Heart right ventricle (tissue), 16 donors: ENCODE measurements around the gene WNT7B. TPM values are rescaled to one million over a fixed set of nuclear protein-coding genes. Genes with fewer than 3 reads are reported as not detected.
"Not testable (repeated sequence)": the region's sequence is repeated elsewhere in the genome, so short reads cannot be mapped to it uniquely, and the experiment has no call there.

ENCODE experiments used
- ATAC-seq, 8 donors: fragments of 200-7000 bp; cut with Tn5 transposase; one replicate each; pipeline ENCODE4 v1.9.1; 2020; ENCODE audit warnings: mild to moderate bottlenecking in 8 of 8, moderate library complexity in 8 of 8, moderate number of reproducible peaks in 1 of 8
- DNase-seq, 2 donors: peaks; one replicate each; pipeline ENCODE4 v3.0.0-alpha.2; 2020
- H3K27ac ChIP-seq, 10 donors: fragments of 200-600 bp; sonication (generic) in 2 of 10; one replicate each; pipeline versions ENCODE4 v1.5.0 to v1.8.0; 2020 to 2022; ENCODE audit warnings: mild to moderate bottlenecking in 3 of 10
- H3K27me3 ChIP-seq, 7 donors: fragments of 200-600 bp; one replicate each; pipeline ENCODE4 v1.8.0; 2021 to 2022; ENCODE audit warnings: mild to moderate bottlenecking in 2 of 7
- H3K36me3 ChIP-seq, 9 donors: fragments of 200-600 bp; sonication (generic) in 1 of 9; one replicate each; pipeline versions ENCODE4 v1.5.0 to v1.8.0; 2020 to 2022; ENCODE audit warnings: mild to moderate bottlenecking in 2 of 9
- H3K4me1 ChIP-seq, 9 donors: fragments of 200-600 bp; sonication (generic) in 1 of 9; one replicate each; pipeline versions ENCODE4 v1.5.0 to v1.8.0; 2020 to 2022; ENCODE audit warnings: mild to moderate bottlenecking in 4 of 9
- H3K4me3 ChIP-seq, 10 donors: fragments of 200-600 bp; sonication (generic) in 2 of 10; one replicate each; pipeline versions ENCODE4 v1.5.0 to v1.8.0; 2020 to 2022; ENCODE audit warnings: mild to moderate bottlenecking in 7 of 10, moderate library complexity in 2 of 10
- H3K9me3 ChIP-seq, 11 donors: fragments of 200-600 bp in 10 of 11; sonication (generic) in 2 of 11; one replicate each; pipeline versions ENCODE4 v1.5.0 to v1.8.0; 2013 to 2022; ENCODE audit warnings: mild to moderate bottlenecking in 2 of 11, control low read depth in 1 of 11, moderate library complexity in 1 of 11
- WGBS, 2 donors: extraction: QIAGEN DNeasy Blood & Tissue Kit; methylation state at CpG; one replicate each; pipeline ENCODE4 v1.1.7; 2013; ENCODE audit warnings: inconsistent platforms in 1 of 2; 5-methylcytosine and 5-hydroxymethylcytosine counted together
- intact Hi-C, 10 donors: fragments of 100-400 bp; cut with DNase I; formaldehyde crosslinking; loops; one replicate each; pipeline versions ENCODE4 v1.11.1 to v1.14.2; 2022
- polyA plus RNA-seq, 2 donors: library from polyadenylated mRNA; stranded (reverse); fragments of 200-250 nt; gene quantifications; one replicate each; pipeline ENCODE4 v1.2.3, GENCODE V29; 2013
- total RNA-seq, 10 donors: library from RNA; stranded (reverse); fragmentation: NEBNext Ultra II Directional in 3 of 10; extraction: Animal tissue kit (Norgen Biotek cat#: 25700) in 3 of 10; gene quantifications; one replicate each; pipeline versions ENCODE4 v1.2.1 to v1.2.4, GENCODE V29; 2021 to 2023
- TF ChIP-seq, protein P1 (sequence below), 9 donors: fragments of 200-600 bp; sonication (generic) in 2 of 9; IDR thresholded peaks; one replicate each; pipeline versions ENCODE4 v1.5.0 to v1.8.0; 2021 to 2022; ENCODE audit warnings: antibody characterized with exemption in 9 of 9, mild to moderate bottlenecking in 5 of 9, moderate library complexity in 1 of 9
- donor health status: Arrhythmogenic right ventricular cardiomyopathy.
- donor health status: ischemic (EF 13 %, LVEDD 7.1; RV severe dilation, severe dysfunction).
- donor health status: healthy with polysubstance abuse.
- donor health status: DM: no; HTN: yes; CAD: no.
- donor health status: DM: no; HTN: no; CAD: no.
- donor health status: ischemic (EF 25% LVEDD 6.9; RV normal size, moderate dysfunction).
- donor health status: ischemic (EF 25% LVEDD 5.7; RV mildly dilated, moderate dysfunction).
- donor health status: healthy.
- donor health status: DM: yes; HTN: yes; CAD: no.
- donor health status: Ischemic cardiomyopathy.
- donor health status: ischemic (EF 35%, LVEDD 5.7; RV mildly dilated, moderate dysfunction).
- donor health status: nonischemic (EF 11% LVEDD 7.7; RV severe dilation, severe dysfunction).
- donor health status: DM: yes; HTN: yes; CAD: no.
- donor health status: PGD.
- donor health status: ischemic (EF 29% LVEDD 5.4; RV normal size, mild dysfunction).
- donor health status: nonischemic (EF 23%, LVEDD 6.1; RV moderate dilation, normal function).

Gene WNT7B
- total and polyA plus RNA-seq, 12 donors = not detected

DNA sequence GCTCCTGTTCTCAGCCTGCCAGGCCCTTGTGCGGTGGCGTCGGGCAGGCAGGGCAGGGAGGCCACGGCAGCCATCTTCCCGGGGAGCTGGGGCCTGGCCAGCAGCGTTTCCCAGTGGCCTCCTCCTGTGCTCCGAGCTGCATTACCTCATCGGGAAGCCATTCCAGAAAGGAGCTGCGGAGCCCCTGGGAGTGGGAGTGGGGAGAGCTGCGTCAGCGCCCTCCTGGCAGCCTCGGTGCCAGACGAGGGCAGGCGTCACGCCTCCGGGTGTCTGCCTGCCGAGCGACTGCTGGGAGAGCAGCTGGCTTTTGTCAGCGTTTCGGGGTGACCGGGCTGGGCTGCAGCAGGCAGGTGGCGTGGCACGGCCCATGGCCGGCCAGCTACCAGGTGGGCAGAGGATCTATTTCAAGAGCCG lies 30.9 kb upstream of the WNT7B start:
- ATAC-seq (peak; percentile 61 to 83 (median 76)), DNase-seq (peak; percentile 85 to 89)
- H3K4me3 ChIP-seq = peak overlapping the region in 5 of 10 donors; percentile 26 to 40 (median 33)
- peaks cover 0 to 13% (median 9%) of the 10 kb centered on the region in 11 donors for H3K9me3 ChIP-seq
- TF ChIP-seq, protein P1, sequence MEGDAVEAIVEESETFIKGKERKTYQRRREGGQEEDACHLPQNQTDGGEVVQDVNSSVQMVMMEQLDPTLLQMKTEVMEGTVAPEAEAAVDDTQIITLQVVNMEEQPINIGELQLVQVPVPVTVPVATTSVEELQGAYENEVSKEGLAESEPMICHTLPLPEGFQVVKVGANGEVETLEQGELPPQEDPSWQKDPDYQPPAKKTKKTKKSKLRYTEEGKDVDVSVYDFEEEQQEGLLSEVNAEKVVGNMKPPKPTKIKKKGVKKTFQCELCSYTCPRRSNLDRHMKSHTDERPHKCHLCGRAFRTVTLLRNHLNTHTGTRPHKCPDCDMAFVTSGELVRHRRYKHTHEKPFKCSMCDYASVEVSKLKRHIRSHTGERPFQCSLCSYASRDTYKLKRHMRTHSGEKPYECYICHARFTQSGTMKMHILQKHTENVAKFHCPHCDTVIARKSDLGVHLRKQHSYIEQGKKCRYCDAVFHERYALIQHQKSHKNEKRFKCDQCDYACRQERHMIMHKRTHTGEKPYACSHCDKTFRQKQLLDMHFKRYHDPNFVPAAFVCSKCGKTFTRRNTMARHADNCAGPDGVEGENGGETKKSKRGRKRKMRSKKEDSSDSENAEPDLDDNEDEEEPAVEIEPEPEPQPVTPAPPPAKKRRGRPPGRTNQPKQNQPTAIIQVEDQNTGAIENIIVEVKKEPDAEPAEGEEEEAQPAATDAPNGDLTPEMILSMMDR (IDR thresholded peaks at IDR 0.05) = peak in 4 of 9 donors; percentile 7 to 28 (median 20)
- no peaks in the 10 kb centered on the region for H3K36me3 ChIP-seq
- peaks cover 35 to 76% (median 63%) of the 10 kb centered on the region in 9 donors for H3K4me1 ChIP-seq
- intact Hi-C loops = loop anchor here in 3 of 10 donors (5.0 kb wide), 2 partner anchors 64 to 69 kb away; no protein-coding TSS in a partner anchor
- no peaks in the 10 kb centered on the region for H3K27me3 ChIP-seq
- H3K27ac ChIP-seq = peak overlapping the region; percentile 90 to 100 (median 96)
- WGBS, 2 donors = 17 to 23% methylated on average over 25 of the region's 25 CpGs

DNA sequence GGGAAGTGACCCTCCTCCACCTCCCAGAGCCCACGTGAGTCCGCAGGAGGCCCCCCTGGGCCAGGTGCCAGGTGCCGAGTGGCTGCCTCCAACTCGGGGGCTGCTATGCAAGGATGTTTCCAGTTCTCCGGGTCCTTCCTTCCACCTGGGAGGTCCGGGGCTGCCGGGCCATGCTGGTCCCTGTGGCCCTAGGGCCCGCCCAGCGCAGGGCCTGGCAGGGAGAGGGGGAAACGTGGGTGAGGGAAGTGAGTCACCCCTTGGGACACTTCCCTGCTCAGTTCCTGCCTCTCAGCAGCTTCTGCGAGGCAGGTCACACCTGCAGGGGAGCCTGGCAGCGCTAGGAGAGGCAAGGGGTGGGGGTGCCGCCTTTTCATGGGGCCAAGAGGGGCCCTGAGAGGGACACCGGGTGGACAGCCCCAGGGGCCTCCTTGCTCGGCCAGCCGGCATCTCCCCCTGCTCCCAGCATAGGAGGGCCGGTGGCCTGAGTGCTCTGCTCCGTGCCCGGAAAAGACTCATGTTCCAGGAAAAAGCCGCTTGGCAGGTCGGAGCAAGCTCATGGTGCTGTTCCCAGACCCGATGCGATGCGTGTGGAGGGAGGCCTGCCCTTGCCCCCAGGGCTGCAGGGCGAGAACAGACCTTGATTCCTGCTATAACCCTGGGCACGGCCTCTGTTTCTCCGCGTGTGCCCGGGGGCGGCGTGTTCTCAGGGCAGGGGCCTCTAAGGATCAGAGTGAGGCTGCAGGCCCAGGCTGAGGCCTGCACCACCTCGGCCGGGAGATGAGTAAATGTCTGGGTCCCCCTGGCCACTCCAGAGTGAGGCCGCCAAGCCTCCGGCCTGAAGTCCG lies 30.3 kb upstream of the WNT7B start:
- ATAC-seq (peak; percentile 30 to 77 (median 67)), DNase-seq (peak; percentile 68 to 69)
- Histone ChIP-seq H3K36me3 (no peaks in the 10 kb centered on the region), H3K4me3 (peak overlapping the region in 8 of 10 donors; percentile 3 to 40 (median 32)), H3K27me3 (no peaks in the 10 kb centered on the region), H3K9me3 (peaks cover 0 to 13% (median 9%) of the 10 kb centered on the region in 11 donors), H3K4me1 (peaks cover 34 to 76% (median 63%) of the 10 kb centered on the region in 9 donors), H3K27ac (peak overlapping the region; percentile 90 to 100 (median 96))
- TF ChIP-seq, protein P1 (IDR thresholded peaks at IDR 0.05) = no peak
- WGBS, 2 donors = 32 to 48% methylated on average over 35 to 36 of the region's 36 CpGs
- intact Hi-C loops = loop anchor here in 3 of 10 donors (5.0 kb wide), 2 partner anchors 65 to 70 kb away; no protein-coding TSS in a partner anchor

DNA sequence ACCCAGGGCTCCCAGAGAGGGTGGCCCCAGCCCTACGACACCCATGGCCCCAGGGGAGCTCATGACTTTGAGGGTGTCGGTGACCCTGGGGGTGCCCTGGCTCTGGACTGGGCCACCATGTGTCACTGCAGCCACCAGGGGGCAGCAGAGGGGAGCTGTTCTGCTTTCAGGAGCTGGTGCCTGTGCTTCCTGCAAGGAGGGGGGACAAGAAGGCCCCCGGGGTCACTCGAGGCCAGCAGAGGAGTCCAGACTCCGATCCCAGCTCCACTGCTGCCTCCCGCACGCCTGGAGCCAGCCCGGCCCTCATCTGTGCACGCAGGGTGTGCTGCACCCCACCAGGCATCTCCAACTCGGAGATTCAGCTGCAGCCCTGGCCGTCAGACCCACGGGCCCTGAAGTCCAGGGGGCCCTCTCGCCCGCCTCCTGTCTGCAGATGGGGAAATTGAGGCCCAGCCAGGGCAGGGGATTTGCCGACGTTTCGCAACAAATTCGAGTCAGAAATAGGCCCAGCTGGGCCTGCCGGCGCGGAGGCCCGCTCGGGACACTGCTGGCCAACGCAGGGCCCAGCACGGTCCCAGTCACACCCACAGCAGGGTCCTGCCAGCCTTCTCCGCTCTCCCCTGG lies 29.5 kb upstream of the WNT7B start:
- Histone ChIP-seq H3K27ac (peak overlapping the region; percentile 90 to 100 (median 96)), H3K4me1 (peaks cover 39 to 76% (median 63%) of the 10 kb centered on the region in 9 donors), H3K4me3 (peak overlapping the region in 8 of 10 donors; percentile 3 to 40 (median 32)), H3K27me3 (no peaks in the 10 kb centered on the region), H3K9me3 (peaks cover 0 to 13% (median 9%) of the 10 kb centered on the region in 11 donors), H3K36me3 (no peaks in the 10 kb centered on the region)
- TF ChIP-seq, protein P1 (IDR thresholded peaks at IDR 0.05) = peak; percentile 92 to 98 (median 97)
- intact Hi-C loops = loop anchor here in 7 of 10 donors (1.0 to 5.0 kb wide), 3 partner anchors 66 to 110 kb away; no protein-coding TSS in a partner anchor
- DNase-seq = peak; percentile 96 to 97
- 22 to 34% methylated on average over 26 of the region's 26 CpGs for WGBS, 2 donors
- peak; percentile 55 to 85 (median 76) for ATAC-seq

DNA sequence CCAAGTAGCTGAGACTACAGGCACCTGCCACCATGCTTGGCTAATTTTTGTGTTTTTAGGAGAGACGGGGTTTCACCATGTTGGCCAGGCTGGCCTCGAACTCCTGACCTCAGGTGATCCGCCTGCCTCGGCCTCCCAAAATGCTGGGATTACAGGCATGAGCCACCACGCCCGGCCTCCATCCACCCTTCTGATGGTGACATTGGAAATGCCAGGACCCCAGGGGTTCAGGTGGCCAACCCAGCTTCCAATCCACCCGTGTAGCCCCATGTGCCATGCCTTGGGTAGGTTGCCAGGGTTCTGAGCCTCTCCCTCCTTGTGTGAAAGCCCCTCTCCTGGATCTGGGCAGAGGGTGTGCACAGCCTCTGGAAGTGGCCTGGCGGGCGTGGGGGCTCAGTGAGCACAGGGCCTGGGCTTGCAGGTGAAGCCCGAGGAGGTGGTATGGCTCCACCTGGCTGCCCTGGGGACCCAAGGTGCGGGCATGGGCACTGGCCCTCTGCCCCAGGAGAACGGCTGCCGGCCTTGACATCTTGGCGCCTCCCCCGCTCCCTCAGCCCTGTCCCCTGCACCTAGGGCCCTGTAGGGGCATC lies 28.2 kb upstream of the WNT7B start:
- peaks cover 0 to 12% (median 9%) of the 10 kb centered on the region in 11 donors for H3K9me3 ChIP-seq
- intact Hi-C loops = loop anchor here in 4 of 10 donors (2.0 to 5.0 kb wide), 3 partner anchors 67 to 112 kb away; no protein-coding TSS in a partner anchor
- H3K4me3 ChIP-seq, H3K36me3 ChIP-seq, H3K27me3 ChIP-seq, ATAC-seq: not testable (repeated sequence)
- WGBS, 2 donors = 87 to 91% methylated on average over 15 of the region's 15 CpGs
- H3K27ac ChIP-seq = peak overlapping the region in 7 of 10 donors; percentile 93 to 100 (median 98)
- peak in 1 of 2 donors; percentile 7 for DNase-seq
- peaks cover 43 to 80% (median 69%) of the 10 kb centered on the region in 9 donors for H3K4me1 ChIP-seq
